DMS79 treated with DMSO at 0.1 percent for 48 hours (cell line): ENCODE data around the gene SSR3.
"Not testable (repeated sequence)": the region's sequence is repeated elsewhere in the genome, so short reads cannot be mapped to it uniquely, and the experiment has no call there.

ENCODE experiments used
- DNase-seq: peaks from one replicate; lab custom pipeline; 2025; lab: John Stamatoyannopoulos, UW

SSR3 gene

DNA sequence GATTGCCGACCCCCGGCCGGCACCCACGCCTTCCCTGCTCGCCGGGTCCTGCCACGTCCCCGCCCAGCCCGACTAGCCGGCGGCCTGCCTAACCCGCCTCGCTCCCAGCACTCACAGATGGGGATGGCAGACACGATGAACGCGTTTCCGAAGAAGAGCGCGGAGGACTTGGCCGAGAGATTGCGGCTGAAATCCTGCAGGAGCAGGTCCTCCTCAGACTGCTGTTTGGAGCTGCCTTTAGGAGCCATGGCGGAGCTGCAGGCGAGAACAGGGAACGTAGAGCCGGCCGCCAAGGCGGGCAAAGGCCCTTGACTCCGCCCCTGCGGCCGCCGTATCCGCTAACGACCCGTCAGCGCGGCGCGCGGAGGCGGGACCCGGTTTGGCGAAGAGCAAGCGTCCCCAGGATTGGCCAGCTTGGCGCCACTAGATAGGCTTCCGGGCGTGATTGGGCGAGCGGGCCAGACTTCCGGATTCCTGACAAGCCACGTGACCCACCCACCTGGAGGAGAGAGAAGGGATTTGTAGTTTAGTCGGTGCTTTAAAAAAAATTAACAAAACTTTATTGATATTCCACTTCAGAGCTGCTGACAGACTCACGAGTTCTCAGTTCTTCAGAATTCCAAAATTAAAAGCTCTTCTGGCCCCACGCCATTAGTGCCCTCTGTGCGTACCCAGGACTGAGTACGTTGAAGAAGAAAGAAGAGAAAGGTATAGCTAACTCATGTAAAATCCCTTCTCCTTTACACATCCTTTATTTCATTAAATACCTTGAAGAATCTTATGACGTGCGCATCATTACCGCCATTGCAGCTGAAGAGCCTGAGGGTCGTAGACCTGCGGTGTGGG is at the start of gene SSR3:
Gene SSR3, minus strand, starts transcription at position 276 of the 846 bp plus-strand sequence. Its CDS starts 28 bp downstream, at position 248.
- peak; percentile 97 for DNase-seq

DNA sequence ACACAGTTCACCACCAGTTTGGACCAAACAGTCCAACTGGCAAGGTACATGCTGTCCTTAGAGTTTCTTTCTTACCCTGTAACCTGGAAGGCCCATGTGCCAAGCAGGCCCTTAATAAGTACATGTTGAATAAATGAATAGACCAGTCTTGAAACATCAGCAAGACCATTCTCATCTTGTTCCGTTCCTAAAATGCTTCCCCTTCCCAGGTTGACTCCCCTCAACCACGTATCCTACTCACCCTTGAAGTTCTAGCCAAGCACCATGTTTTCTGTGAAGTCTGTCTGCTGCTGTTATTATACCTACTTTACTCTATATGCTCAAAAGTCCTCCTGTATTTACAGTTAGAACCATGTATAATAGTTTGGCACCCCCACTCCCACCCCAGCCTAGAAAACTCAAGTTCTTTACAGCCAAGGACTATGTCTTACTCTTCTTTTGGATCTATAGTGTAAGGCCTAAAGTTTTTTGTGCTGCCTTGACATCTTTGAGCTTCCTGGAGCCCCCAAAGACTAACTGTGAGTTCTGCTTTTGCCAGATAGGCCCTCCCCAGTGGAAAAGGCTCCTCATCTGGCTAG is 49.2 kb upstream of the SSR3 start:
- no peak for DNase-seq

DNA sequence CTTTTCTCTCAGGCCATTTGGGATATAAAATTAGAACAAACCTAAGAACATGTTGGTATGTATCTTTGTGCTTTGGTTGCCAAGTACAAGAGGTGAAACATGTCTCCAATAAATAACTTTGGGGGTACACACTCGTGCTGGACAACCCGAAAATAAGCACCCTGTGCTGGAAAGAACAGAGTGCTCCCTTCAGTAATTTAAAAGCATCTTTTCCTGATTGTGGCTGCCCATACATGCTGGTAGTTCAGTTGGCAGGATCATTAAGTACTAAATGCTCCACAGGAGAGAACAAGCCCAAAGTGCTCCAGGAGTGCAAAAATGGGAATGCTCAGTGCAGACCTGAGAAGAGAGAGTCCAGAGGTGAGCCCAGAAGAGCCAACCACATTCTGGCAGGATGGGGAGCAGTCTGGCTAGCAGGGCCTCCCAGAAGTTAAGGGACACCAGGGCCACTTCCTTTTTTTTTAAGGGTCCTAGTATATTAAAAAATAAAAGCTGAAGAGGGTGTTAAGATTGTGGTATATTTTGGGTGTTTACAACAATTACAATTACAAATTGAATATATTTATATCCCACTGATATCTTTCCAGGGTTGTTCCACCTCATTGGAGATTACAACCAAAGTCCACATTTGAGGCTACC is 48.6 kb upstream of the SSR3 start:
- no peak for DNase-seq

DNA sequence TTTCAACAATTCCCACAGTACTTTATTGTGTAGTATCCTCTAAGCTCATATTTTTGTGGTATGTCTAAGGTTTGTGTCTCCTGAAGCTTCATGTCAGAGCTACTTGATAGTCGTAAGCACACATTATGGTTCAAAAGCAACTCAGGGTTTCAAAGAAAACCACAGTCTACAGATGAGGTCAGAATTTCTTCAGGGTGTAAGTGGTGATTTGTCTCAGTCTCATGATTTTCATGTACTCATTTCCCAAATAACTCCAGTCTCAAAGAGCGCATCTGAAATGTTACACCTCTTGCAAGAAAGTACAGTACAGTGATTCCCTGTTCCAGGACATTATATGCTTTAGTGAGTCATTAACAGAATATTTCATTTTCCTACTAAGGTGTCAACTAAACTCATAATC is 47.5 kb upstream of the SSR3 start:
- no peak for DNase-seq

DNA sequence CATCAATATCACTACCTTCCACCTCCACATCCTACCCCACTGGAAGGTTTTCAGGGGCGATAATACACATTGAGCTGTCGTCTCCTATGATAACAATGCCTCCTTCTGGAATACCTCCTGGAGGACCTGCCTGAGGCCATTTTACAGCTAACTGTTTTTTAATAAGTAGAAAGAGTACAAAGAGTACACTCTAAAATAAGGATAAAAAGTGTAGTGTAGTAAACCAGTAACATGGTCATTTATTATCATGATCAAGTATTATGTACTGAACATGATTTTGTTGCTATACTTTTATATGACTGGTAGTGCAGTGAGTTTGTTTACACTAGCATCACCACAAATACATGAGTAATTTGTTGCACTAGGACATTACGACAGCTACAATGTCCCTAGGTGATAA is 46.6 kb upstream of the SSR3 start:
- DNase-seq, result no peak

DNA sequence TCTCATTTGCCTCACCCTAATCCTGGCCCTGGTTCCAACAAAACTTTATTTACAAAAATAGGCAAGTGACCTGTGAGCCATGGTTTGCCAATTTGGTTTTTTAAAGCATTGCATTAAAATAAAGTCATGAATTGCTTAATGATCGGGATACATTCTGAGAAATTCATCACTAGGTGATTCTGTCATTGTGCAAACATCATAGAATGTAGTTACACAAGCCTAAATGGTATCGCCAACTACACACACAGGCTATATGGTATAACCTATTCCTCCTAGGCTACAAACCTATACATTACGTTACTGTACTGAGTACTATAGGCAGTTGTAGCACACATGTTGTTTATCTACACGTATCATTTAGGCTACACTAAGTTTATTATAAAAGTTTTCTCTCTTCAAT is 45.9 kb upstream of the SSR3 start:
- no peak for DNase-seq

DNA sequence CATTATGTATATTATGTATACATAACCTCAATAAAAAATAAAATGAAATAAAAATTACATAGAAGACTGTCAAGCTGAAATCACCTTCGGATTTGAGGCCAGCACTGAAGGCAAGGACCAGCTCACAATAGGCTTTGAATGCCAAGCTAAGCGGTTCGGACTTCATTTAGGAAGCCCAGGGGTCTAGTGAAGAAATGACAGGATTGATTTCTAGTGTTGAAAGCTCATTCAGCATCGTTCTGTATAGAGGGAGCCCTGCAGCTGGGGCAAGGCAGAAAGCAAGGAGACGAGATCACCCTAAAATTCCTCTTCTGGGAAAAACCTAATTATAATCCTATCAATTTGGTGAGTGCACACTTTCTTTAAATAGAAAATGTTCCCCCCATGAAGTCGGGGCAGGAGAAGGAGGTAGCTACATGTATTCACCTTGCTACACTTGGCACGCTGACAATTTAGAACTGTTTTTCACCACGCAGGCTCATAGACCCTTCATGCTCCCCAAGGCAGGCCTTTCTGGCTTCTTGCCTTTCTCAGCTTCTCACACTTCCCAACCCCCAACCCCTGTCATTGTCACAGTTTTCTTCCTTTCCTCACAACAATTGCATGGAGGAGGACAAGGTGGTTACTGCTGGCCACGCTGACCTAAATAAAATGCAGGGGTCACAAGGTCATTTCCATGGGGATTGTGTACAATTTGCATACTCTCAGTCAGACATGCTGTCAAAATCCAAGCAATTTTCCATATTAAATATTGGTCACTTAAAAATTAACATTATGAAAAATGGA is 44.4 kb upstream of the SSR3 start:
- no peak for DNase-seq

DNA sequence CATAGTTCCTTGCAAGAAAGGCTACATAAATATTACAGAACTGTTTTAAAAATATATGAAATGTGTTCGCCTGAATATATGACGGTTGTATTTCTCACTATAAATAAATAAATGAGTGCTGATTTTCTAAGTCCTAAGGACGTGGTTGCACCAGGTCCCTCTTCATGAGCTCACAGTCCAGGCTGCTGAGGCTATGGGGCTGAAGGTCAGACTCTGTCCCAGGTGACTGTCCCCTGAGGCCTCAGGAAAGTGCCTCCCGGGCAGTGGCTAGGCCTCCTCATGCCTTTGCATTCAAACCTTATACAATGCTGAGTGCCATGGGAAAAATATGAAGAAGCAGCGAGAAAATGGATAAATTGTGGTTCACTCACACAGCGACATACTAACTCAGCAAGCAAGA is 43.5 kb upstream of the SSR3 start:
- DNase-seq, result no peak

DNA sequence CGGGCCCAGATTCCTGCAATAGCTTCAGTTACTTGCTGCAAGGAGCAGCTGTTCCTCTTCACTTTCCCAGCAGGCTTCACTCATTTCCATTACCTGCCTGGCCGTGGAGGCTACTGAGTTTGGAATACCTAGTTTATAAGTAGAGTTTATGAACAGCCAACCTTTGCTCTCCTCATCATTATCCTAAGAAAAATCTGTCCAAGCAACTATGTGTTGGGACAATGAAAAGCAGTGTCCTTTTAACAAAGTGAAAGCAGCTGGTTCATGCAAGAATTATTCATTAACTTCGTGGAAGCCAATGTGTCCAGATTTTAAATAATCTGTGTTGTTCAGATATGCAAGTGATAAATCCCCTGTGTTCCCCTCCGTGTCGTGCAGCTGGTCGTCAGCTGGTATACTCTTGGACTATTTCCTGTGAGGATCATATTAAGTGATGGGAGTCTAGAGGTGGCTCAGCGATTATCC is 39.3 kb upstream of the SSR3 start:
- no peak for DNase-seq

DNA sequence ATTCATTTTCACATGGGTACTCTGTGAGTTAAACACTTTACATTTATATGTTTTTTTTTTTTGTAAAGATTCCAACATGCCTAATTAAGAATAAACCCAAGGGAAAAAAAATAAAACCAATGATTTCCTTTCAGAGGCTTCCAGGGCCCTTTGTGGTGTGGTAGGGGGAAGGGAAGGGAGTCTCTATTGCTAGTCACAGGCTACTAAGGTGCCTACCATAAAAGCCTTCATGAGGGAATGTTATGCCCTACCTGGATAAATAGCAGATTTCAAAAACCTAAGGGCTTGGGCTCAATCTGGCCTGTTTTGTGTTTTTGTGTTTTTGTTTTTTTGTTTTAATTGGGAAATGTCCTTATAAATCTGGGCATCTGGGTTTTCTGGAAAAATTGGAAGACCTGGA is 38.9 kb upstream of the SSR3 start:
- DNase-seq, result no peak

DNA sequence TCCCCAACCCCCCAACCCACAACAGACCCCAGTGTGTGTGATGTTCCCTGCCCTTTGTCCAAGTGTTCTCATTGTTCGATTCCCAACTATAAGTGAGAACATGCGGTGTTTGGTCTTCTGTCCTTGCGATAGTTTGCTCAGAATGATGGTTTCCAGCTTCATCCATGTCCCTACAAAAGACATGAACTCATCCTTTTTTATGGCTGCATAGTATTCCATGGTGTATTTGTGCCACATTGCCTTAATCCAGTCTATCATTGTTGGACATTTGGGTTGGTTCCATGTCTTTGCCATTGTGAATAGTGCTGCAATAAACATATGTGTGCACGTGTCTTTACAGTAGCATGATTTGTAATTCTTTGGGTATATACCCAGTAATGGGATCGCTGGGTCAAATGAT is 34.9 kb upstream of the SSR3 start:
- DNase-seq, result not testable (repeated sequence)

DNA sequence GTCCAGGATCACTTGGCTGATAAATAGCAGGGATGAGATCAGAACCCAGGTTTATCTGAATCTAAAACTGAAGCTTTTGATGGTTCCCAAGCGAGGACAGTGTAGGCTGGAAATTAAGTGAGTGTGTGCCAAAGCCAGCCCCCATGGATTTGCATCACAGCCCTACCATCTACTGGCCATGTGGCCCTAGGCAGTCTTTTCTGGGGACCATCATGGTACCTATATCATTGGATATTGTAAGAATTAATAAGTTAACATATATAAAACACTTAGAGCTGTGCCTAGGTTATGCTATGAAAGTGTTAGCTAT is 32.8 kb upstream of the SSR3 start:
- DNase-seq, result no peak

DNA sequence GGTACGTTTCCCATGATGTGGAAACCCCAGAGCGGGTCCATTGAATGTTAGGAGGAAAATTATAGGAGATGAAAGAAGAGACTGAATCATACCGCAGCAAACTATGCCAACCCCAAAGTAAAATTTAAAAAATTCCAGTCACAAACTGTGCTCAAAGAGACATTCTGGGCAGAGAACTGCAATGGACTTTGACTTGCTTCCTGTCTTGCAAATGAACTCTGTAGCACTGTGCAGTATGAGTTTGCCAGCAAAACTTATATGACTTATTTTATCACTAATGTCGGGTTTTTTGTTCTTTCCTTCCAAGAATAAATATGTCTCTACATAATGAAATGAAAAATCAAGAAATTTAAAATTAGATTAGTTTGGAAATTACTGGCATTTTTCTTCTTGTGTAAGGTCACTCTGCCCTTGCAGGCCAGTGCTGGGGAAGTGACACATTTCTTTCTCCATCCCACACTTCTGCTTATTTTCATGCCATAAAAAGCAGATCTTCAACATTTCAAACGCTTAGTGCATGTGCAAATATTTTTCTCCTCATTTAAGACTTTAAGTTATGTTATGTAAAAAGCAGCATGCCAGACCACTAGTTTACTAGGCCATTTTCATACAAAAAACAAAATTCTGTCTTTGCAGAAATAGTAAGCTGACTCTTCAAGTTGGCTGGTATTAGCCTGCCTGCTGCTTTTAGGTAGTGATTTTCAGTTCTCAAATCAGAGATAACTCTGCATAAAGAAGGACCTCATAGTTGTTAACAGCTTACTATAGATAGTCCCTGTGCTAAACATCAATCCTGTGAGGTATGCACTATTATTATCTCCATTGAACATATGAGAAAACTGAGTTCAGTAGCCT is 32.2 kb upstream of the SSR3 start:
- no peak for DNase-seq

DNA sequence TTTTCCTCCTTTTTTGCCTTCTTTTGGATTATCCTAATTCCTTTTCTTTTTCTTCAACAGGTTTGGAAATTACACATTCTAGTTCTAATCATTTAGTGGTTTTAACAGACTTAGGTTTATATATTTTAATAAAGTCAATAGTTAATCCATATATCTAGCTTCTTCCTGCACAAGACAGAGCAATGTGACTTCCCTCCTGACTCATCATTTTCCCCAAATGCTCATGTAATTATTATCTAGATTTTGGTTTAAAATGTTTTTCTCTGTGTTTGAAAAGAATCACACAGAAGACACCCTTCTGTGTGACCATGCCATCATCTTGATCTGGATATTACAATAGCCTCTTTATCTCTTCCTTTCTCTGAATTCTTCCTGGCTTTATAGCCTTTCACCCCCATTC is 28.6 kb upstream of the SSR3 start:
- no peak for DNase-seq

DNA sequence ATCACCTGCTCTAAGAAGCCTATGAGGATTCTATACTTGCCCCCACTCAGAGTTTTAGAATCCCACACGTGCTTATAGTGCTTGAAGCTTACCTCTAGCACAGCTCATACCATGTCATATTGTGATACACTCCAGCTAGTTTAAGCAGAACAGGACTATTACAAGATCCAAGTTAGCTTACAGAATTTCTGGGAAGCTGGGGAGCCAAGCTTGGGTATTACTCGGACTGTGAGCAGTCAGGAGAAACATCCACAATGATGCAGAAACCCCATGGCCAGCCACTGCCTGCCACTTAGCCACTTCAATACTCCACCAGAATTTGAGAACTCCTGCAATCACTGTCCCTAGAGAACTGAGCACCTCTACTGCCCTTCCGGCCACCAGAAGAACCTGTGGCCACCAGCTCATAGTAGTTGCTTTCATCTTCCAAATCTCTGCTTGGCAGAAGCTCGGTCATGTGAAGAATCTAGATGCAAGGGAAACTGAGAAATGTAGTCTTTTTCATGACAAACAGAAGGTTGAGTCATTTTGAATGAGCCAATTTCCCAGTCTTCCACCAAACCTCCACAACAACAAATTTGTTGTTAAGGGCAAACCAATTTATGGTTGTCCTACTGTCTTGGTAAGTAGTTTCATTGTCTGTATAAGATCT is 27.7 kb upstream of the SSR3 start:
- DNase-seq, result no peak

DNA sequence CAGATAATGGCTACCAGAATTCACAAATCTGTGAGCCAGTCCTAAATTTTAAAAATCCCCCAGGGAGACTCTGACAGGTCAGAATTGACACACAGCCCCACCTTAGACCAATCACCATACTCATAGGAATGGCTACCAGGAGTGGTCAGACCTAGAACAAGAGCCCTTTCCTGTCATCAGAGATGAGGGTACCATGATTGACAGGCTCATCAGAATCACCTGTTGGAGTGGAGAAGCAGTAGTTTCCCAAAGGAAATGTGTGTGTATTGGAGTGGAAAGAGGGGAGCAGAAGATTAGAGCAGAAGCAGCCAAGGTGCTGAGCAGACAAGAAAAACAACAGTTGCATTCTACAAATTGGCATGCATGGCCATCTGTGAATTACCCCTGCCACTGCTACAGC is 27.0 kb upstream of the SSR3 start:
- DNase-seq, result no peak

DNA sequence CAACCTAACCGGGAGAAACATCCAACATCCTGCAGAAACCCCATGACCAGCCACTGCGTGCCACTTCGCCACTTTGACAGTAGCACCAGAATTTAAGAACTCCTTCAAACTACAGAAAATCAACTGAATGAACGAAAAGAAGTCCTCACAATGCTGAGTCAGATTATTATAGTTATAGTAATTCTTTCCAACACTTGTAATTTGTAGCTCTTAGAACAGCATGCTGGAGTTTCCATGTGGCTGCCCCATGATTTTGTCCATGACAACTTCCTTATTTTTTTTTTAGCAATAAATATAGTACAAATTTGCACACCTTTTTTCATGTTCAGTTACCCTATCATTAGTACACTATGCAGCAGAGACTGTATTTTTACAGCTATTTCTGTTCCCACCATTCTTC is 26.1 kb upstream of the SSR3 start:
- DNase-seq, result no peak

DNA sequence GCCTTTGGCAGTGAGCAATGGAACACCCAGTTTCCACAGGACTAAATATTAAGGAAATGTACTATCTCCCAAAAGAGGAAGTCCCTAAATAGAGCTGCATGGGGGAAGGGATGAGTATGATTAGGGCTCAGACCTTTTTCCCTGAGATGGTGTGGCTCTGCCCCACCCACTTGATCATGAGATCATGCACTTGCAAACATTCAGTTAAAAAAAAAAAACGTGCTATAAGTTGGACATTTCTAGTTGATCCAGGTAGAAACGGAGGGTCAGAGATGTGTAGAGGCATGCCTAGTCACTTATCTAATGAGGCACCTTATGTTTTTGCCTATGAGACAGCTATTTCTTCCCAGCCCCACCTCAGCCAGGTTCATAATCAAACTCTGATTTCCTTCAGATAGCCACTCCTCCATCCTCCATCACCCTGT is 24.5 kb upstream of the SSR3 start:
- DNase-seq, result no peak

DNA sequence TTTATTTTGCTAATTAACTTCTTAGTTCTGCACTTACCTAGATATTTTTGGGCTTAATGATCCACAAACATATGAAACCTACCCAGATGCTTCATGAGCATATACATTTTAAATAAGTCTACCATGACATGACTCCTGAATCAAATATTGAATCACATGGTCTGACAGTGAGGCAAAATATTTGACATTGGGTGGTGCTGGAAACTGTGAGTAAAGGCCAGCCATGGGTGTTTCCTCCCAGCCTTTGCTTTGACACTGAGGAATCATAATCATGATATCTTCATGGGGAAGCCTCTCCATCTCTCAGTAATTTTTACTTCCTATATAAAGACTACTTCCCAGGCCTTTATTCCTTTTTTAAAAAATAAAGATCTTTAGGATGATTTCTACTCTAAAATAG is 22.8 kb upstream of the SSR3 start:
- DNase-seq, result no peak

DNA sequence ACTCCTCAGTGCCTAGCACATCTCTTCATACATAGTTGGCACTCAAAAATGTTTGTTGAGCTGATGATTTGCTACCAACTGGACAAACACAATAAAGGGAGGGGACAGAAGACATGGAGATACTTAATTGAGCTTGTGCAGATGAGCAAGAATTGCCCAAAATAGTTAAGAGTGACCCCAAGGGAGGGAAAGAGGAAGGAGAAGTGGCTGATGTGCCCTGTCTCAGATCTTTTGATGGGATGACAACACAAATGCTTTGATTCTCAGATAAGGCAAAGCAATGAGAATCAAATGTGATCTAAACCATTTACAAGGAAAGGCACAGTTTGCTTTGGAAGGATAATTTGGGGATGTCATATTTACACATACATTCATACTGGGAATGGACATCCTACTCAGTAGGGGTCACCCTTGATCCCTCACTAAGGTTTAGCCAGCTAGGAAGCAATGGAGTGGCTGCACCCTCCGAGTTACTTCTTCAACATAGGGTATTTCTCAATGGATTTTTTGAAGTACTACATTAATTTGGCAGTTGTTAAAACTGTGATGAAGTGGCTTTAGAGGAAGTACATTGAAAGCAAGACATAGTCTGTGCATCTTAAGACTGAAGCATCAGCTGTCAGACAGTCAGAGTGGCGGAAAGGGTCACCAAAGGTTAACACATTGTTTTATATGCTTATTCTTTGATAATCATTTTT is 21.9 kb upstream of the SSR3 start:
- DNase-seq, result no peak

DNA sequence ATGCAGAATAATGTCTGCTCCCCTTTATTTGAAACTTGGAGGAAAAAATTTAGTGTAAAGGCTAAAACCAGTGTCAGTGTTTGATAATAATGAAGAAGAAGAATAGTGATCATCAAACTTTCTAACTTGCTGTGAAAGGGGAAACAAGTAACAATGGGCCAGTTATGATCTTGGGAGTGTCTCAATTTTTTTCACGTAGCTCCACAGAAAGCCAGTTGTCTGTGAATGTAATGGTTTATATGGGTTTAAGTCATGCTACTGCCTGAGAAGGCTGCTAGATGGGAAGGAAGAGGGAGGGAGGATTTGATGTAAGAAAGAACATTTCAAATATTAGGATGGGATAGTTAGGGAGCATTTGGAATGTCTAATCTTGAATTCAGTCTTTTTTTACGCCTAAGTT is 21.1 kb upstream of the SSR3 start:
- no peak for DNase-seq
